ENCODE results near the gene CSMD2.
A peak's percentile ranks its signal among the peaks of the same experiment; 100 is the strongest.

Gene CSMD2

DNA sequence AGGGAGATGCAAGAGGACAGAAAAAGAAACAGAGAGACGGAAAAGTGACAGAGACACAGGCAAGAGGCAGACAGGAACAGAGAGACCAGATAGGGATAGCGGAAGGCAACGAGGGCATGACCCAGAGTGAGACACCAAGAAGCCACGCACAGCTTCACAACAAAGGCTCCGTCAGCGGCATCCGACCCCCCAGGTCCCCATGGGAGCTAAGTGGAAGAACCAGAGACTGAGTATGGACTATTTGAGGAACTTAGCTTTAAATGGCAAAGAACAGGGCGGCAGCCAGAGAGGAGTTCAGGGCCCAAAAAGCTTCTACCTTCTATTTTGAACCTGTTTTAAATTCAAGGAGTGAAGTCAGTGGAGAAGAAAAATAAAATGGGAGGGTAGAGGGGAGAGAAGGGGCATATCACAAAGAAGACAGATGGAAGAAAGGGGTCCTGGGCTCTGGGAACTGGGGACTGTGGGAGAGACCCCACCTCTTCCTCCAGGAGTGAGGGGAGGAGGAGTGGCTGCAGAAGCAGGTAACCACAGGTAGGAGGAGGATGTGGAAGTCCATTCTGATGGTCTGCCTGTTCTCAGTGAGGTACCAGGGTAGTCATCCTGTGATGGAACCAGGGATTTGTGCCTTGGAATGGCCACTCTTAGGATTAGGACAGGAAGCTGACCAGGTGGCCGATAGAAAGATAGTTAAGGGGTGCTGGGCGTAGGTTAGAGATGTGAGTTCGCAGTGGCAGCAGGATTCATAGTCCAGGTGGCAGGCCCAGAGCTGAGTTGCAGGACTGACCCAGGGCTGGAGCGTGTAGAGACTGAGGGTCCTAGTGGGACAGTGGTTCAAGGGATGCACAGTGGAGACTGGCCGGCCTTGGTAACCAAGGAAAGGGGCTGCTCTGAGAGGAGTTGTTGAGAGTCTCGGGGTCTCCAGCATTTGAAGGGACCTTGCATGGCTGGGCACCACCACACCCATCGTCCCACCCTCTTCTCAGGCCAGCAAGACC, 37.7 kb downstream of the CSMD2 start:
- H3K4me3 ChIP-seq (ENCODE audit: low read depth, low read length): no peak overlapping the region
- TF ChIP-seq, protein P1, sequence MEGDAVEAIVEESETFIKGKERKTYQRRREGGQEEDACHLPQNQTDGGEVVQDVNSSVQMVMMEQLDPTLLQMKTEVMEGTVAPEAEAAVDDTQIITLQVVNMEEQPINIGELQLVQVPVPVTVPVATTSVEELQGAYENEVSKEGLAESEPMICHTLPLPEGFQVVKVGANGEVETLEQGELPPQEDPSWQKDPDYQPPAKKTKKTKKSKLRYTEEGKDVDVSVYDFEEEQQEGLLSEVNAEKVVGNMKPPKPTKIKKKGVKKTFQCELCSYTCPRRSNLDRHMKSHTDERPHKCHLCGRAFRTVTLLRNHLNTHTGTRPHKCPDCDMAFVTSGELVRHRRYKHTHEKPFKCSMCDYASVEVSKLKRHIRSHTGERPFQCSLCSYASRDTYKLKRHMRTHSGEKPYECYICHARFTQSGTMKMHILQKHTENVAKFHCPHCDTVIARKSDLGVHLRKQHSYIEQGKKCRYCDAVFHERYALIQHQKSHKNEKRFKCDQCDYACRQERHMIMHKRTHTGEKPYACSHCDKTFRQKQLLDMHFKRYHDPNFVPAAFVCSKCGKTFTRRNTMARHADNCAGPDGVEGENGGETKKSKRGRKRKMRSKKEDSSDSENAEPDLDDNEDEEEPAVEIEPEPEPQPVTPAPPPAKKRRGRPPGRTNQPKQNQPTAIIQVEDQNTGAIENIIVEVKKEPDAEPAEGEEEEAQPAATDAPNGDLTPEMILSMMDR (IDR thresholded peaks at IDR 0.05; ENCODE audit: borderline replicate concordance, insufficient read depth, low read depth, low read length): no peak

GRCh38 chr1:34126486-34126885, 38.5 kb downstream of the CSMD2 start:
- no peak overlapping the region for H3K4me3 ChIP-seq (ENCODE audit: low read depth, low read length)
- TF ChIP-seq, protein P1 (IDR thresholded peaks at IDR 0.05; ENCODE audit: borderline replicate concordance, insufficient read depth, low read depth, low read length): no peak

DNA sequence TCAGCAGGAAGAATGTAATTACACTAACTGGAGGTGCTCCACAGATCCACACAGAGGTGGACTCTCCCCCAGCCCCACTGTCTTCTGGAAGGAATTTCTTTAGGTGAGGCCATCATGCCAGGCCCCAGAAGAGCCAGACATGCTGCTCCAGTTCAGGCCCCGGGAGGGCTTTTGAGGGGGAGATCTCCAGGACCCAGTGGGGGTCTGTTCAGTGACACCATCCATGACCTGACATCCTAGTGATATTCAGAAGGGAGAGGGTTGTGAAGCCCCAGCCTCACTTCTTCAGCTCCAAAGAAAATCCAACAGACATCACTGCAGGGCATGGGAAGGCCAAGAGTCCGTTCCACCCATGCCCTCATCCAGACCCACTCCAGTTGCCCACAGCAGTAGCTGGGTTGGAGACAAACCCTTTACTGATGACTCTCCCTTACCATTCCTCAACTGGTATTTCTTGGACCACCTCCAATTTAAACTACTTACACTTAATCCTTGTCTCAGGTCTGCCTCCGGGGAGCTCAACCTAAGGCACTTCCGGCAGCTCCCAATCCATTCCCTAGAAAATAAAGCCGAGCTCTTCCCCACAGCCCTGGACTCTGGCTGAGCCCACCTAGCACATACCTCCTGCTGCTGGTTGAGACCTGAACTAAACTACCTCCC, 39.2 kb downstream of the CSMD2 start:
- H3K4me3 ChIP-seq (ENCODE audit: low read depth, low read length): no peak overlapping the region
- TF ChIP-seq, protein P1 (IDR thresholded peaks at IDR 0.05; ENCODE audit: borderline replicate concordance, insufficient read depth, low read depth, low read length): no peak

DNA sequence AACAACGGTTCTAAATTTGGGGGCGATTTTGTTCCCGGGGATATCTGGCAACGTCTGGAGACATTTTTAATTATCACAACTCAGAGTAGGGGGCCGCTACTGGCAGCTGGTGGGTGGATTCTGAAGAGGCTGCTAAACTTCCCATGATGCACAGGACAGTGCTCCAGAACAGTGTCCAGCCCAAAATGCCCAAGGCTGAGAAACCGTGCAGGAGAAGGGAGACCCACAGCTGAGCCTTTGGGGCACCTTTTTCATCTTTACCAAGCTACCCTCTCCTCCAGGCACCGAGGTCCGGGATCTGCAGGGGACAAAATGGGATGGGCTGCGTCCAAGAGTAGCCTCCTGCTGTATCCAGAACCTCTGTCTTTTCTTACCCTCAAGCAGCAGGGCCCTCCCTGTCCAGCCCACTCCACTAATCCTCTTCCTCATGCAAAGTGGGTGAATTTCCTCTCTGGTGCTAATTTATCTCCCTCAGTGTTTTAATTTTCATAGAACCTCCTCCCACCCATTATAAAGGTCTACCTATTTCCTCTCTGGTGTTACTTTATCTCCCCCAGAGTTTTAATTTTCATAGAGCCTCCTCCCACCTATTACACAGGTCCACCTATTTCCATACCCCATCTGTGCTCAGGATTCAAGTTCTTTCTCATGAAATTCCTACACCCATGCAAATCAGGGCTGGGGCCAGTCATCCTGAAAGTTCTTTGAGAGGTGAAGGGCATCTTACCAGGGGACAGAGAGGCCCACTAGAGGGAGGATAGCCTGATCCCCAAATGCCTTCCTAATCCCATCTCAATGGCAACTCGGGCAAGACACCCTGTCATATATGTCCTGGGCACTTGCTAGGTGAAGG, 42.7 kb downstream of the CSMD2 start:
- H3K4me3 ChIP-seq (ENCODE audit: low read depth, low read length): no peak overlapping the region
- TF ChIP-seq, protein P1 (IDR thresholded peaks at IDR 0.05; ENCODE audit: borderline replicate concordance, insufficient read depth, low read depth, low read length): no peak

- H3K4me3 ChIP-seq (ENCODE audit: low read depth, low read length): no peak overlapping the region
- TF ChIP-seq, protein P1 (IDR thresholded peaks at IDR 0.05; ENCODE audit: borderline replicate concordance, insufficient read depth, low read depth, low read length): no peak
Measured at GRCh38 chr1:34115233-34115632, 49.8 kb downstream of the CSMD2 start.

DNA sequence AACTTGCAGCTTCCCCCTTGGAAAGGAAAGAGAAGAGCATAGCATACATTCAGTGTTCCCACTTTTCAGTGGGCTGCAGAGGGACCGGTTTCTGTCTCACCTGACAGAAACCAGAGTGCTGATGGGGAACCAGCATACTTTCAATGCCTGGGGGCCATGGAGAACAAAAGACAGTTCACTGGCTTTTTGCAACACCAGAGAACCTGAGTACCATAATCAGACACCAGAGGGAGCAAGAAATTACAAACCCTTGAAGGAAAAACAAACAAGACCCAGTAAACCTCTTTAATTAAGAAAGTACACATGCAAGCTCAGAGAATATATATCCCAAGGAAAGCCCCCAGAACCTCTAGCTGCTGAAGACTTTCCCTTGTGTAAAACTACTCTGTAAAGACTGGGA, 51.1 kb downstream of the CSMD2 start:
- H3K4me3 ChIP-seq (ENCODE audit: low read depth, low read length): no peak overlapping the region
- TF ChIP-seq, protein P1 (IDR thresholded peaks at IDR 0.05; ENCODE audit: borderline replicate concordance, insufficient read depth, low read depth, low read length): peak; percentile 28; the same call in 1 of the 2 replicates

All from GM12875 (cell line).